GM12878 (cell line): ENCODE results near the gene VCL. TPM values are rescaled to one million over a fixed set of nuclear protein-coding genes. Genes with fewer than 3 reads are reported as not detected.
"Not testable (repeated sequence)": the region's sequence is repeated elsewhere in the genome, so short reads cannot be mapped to it uniquely, and the experiment has no call there.

ENCODE experiments used
- ATAC-seq: fragments of 200-7000 bp; cut with Tn5 transposase; 3 replicates; pipeline ENCODE4 v1.9.1; 2020; ENCODE audit warnings: mild to moderate bottlenecking, moderate library complexity
- BruUV-seq: library from RNA; stranded (reverse); fragments of 400-500 nt; replicated peaks from 2 replicates; lab custom pipeline; 2021; lab: Mats Ljungman, UMichigan
- CTCF ChIA-PET: fragments of 300-600 bp; sonication (Branson Sonifier 250); formaldehyde crosslinking; extraction: SDS; loops from one replicate; lab custom pipeline; 2021; ENCODE audit warnings: inconsistent platforms; lab: Yijun Ruan, JAX
- POLR2A ChIA-PET: fragments of 350-600 bp; formaldehyde crosslinking; extraction: SDS; loops from one replicate; lab custom pipeline; 2021; ENCODE audit warnings: inconsistent platforms; lab: Charles Lee
- RAD21 ChIA-PET: fragments of 300-600 bp; sonication (Branson Sonifier 250); formaldehyde crosslinking; loops from one replicate; lab custom pipeline; 2023; ENCODE audit warnings: antibody characterized with exemption; ENCODE audit not compliant: unreplicated experiment; lab: Charles Lee
- SMC1A ChIA-PET: fragments of 300-600 bp; sonication (Branson Sonifier 250); formaldehyde crosslinking; loops from one replicate; lab custom pipeline; 2023; ENCODE audit not compliant: unreplicated experiment, uncharacterized antibody; lab: Charles Lee
- DNase-seq: peaks from one replicate; pipeline ENCODE4 v3.0.0-alpha.2; 2011; ENCODE audit warnings: low read depth, low spot score
- FAIRE-seq: peaks from 3 replicates; lab custom pipeline; 2011; peaks lifted over from hg19 to GRCh38; lab: Jason Lieb, UNC
- H2AFZ ChIP-seq: 2 replicates; pipeline ENCODE4 v1.6.0; 2011; ENCODE audit warnings: low read depth, low read length, control low read depth; ENCODE audit not compliant: control insufficient read depth
- H3K27ac ChIP-seq: 2 replicates; pipeline ENCODE4 v1.5.1; 2011; ENCODE audit warnings: control low read depth; ENCODE audit not compliant: control insufficient read depth, insufficient read depth
- H3K27me3 ChIP-seq, 2 experiments: replicated peaks in 1 of 2; 2 replicates each; pipeline versions ENCODE4 v1.6.0 to v1.6.1; 2011; ENCODE audit warnings: low read length in 1 of 2; ENCODE audit not compliant: control insufficient read depth in 2 of 2, insufficient read depth in 2 of 2
- H3K36me3 ChIP-seq, 2 experiments: 2 replicates each; pipeline ENCODE4 v1.5.1; 2011; ENCODE audit warnings: low read length in 1 of 2; ENCODE audit not compliant: control insufficient read depth in 2 of 2, insufficient read depth in 2 of 2
- H3K4me1 ChIP-seq: 2 replicates; pipeline ENCODE4 v1.6.1; 2011; ENCODE audit warnings: mild to moderate bottlenecking, low read length, moderate library complexity, mixed read lengths; ENCODE audit not compliant: control insufficient read depth, insufficient read depth
- H3K4me2 ChIP-seq: 2 replicates; pipeline ENCODE4 v1.6.0; 2011; ENCODE audit warnings: control low read depth; ENCODE audit not compliant: control insufficient read depth, insufficient read depth
- H3K4me3 ChIP-seq: fragments of 200-600 bp; sonication (generic); 2 replicates; pipeline ENCODE4 v1.5.1; 2016
- H3K79me2 ChIP-seq: 2 replicates; pipeline ENCODE4 v1.6.0; 2011; ENCODE audit warnings: low read length; ENCODE audit not compliant: control insufficient read depth, insufficient read depth
- H3K9ac ChIP-seq: 2 replicates; pipeline ENCODE4 v1.8.0; 2011; ENCODE audit warnings: low read length, control low read depth, mixed read lengths; ENCODE audit not compliant: control insufficient read depth, insufficient read depth
- H3K9me3 ChIP-seq: replicated peaks from 3 replicates; pipeline ENCODE4 v1.5.1; 2011; ENCODE audit warnings: mild to moderate bottlenecking, low read length; ENCODE audit not compliant: control insufficient read depth, insufficient read depth
- H4K20me1 ChIP-seq: 2 replicates; pipeline ENCODE4 v1.6.0; 2011; ENCODE audit not compliant: control insufficient read depth, insufficient read depth
- NR2F1 ChIP-seq: fragments of 450-650 bp; conservative IDR thresholded peaks from 2 replicates; pipeline ENCODE4 v1.6.1; 2017; ENCODE audit warnings: mild to moderate bottlenecking
- POLR2AphosphoS5 ChIP-seq: IDR thresholded peaks from 2 replicates; pipeline ENCODE4 v1.6.1; 2011; ENCODE audit warnings: mild to moderate bottlenecking, low read length, inconsistent platforms
- SRF ChIP-seq, 2 experiments: IDR thresholded peaks; 2 replicates each; pipeline ENCODE4 v1.6.1; 2011; ENCODE audit warnings: low read depth in 2 of 2, low read length in 2 of 2, mild to moderate bottlenecking in 1 of 2, moderate library complexity in 1 of 2
- TCF3 ChIP-seq: IDR thresholded peaks from 2 replicates; pipeline ENCODE4 v1.6.1; 2012; ENCODE audit warnings: low read depth, mild to moderate bottlenecking, low read length, borderline replicate concordance; ENCODE audit not compliant: insufficient read depth
- WRNIP1 ChIP-seq: IDR thresholded peaks from 2 replicates; pipeline ENCODE4 v1.6.1; 2011; ENCODE audit warnings: low read depth, low read length, improper control_type of control experiment, borderline replicate concordance
- WGBS: methylation state at CpG from one replicate; pipeline ENCODE4 v1.1.6; 2016; ENCODE audit warnings: low lambda C conversion rate; ENCODE audit not compliant: insufficient replicate concordance, insufficient coverage; ENCODE audit errors: missing lambda C conversion rate; 5-methylcytosine and 5-hydroxymethylcytosine counted together
- in situ Hi-C: fragments of 300-500 bp; cut with MboI; formaldehyde crosslinking; loops from 9 replicates; pipeline ENCODE4 v1.14.3; 2018; ENCODE audit warnings: mixed read lengths
- intact Hi-C: fragments of 100-400 bp; cut with micrococcal nuclease; formaldehyde crosslinking; loops from one replicate; pipeline ENCODE4 v1.14.2; 2022; ENCODE audit not compliant: unreplicated experiment
- polyA plus RNA-seq, 11 experiments: library from polyadenylated mRNA; depleted of rRNA in 4 of 11; unstranded in 6 of 11; stranded (reverse) in 5 of 11; fragments of >200 nt; fragmentation: Nextera tagmentation in 4 of 11; fragmentation: Illumina TruSeq in 1 of 11; extraction: Ambion mirVana in 4 of 11; extraction: Trizol in 1 of 11; gene quantifications; 1 replicate in 1 of 11; 2 replicates in 10 of 11; pipeline versions ENCODE4 v1.2.1 to v1.2.3, GENCODE V29; 2011 to 2016; ENCODE audit warnings: inconsistent platforms in 2 of 11, missing spikeins in 2 of 11, low read depth in 1 of 11
- total RNA-seq, 4 experiments: library from RNA; depleted of rRNA in 3 of 4; stranded (reverse); fragments of >200 nt in 3 of 4; fragmentation: Illumina TruSeq in 1 of 4; extraction: Trizol in 1 of 4; gene quantifications; 2 replicates each; pipeline versions ENCODE4 v1.2.1 to v1.2.3, GENCODE V29; 2013 to 2021
- TF ChIP-seq, protein P1 (sequence below), 3 experiments: IDR thresholded peaks in 2 of 3; conservative IDR thresholded peaks in 1 of 3; 2 replicates each; pipeline ENCODE4 v1.5.1; 2011; ENCODE audit warnings: low read depth in 3 of 3, low read length in 3 of 3, mild to moderate bottlenecking in 3 of 3, control low read depth in 2 of 3, moderate library complexity in 2 of 3, inconsistent platforms in 1 of 3, mixed read lengths in 1 of 3; ENCODE audit not compliant: control insufficient read depth in 2 of 3, insufficient read depth in 1 of 3; ENCODE audit errors: extremely low read depth in 1 of 3
- TF ChIP-seq, protein P2 (sequence below): IDR thresholded peaks from 2 replicates; pipeline ENCODE4 v1.6.1; 2012; ENCODE audit warnings: low read depth, low read length, improper control_type of control experiment
- TF ChIP-seq, protein P3 (sequence below): IDR thresholded peaks from 2 replicates; pipeline ENCODE4 v1.6.1; 2012; ENCODE audit warnings: low read depth, low read length, improper control_type of control experiment

The VCL gene
- total and polyA plus RNA-seq, 10 of the 15 experiments (the other 5 are each of a cell fraction or from before 2014, with no cell fraction given): 6.7 to 54.6 (median 24.3) TPM

DNA sequence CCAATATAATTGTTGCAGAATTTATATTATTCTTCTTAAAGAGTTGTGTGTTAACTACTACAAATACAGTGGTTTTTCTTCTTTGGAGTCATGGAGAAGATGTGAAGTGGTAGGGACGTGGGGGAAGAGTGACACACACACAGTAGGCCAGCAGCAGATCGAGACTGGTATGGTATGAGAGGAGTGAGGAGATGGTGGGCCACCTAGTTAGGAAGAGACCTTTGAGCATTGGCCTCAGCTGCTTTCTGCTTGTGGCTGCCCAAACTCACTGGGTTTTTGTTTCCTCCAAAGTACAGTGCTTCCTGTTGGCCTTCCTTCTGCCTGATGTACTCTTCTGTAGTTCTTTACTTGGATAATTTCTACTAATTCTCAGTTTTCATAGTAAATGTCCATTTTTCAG, 14.6 kb downstream of the VCL start (continued):
- TF ChIP-seq, protein P1, sequence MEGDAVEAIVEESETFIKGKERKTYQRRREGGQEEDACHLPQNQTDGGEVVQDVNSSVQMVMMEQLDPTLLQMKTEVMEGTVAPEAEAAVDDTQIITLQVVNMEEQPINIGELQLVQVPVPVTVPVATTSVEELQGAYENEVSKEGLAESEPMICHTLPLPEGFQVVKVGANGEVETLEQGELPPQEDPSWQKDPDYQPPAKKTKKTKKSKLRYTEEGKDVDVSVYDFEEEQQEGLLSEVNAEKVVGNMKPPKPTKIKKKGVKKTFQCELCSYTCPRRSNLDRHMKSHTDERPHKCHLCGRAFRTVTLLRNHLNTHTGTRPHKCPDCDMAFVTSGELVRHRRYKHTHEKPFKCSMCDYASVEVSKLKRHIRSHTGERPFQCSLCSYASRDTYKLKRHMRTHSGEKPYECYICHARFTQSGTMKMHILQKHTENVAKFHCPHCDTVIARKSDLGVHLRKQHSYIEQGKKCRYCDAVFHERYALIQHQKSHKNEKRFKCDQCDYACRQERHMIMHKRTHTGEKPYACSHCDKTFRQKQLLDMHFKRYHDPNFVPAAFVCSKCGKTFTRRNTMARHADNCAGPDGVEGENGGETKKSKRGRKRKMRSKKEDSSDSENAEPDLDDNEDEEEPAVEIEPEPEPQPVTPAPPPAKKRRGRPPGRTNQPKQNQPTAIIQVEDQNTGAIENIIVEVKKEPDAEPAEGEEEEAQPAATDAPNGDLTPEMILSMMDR (IDR thresholded peaks at IDR 0.05 in 2 of 3, conservative IDR thresholded peaks at IDR 0.05 in 1 of 3; ENCODE audit: control insufficient read depth in 2 of 3, extremely low read depth in 1 of 3, insufficient read depth in 1 of 3, low read depth in 3 of 3, low read length in 3 of 3): no peak
- no peak for TF ChIP-seq TCF3
- TF ChIP-seq, all 136 proteins: peak for 0

DNA sequence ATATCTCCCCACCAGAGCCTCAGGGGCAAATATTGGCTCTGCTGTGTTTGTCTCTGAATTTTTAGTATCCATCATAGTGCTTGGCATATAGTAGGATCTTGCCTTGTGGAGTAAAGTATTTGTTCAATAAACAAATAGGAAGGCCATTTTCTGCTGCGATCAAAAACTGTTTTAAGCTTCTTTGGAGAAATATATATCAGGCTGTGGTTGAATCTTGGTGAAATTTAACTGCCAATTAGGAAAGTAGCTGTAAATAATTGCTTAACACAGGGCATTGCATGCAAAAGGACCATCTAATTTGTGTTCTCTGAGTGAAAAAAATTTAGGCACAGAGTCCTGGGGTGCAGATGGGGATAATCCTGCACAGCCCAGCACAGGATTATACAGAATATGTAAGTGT, 15.1 kb downstream of the VCL start:
- no peaks in the 10 kb centered on the region for H3K9me3 ChIP-seq
- no peaks in the 10 kb centered on the region for H4K20me1 ChIP-seq
- peaks cover 22% of the 10 kb centered on the region for H3K4me1 ChIP-seq
- DNase-seq (no peak), ATAC-seq (no peak), FAIRE-seq (no peak)
- no peaks in the 10 kb centered on the region; the same call in 1 of the 2 replicates for H3K79me2 ChIP-seq
- no peak overlapping the region for H2AFZ ChIP-seq
- ChIA-PET RAD21 (interaction anchor here (0.9 kb wide), 1 partner anchor 125 kb away, joined by 3 read pairs; no protein-coding TSS in a partner anchor), CTCF (interaction anchor here (0.7 to 2.0 kb wide), 9 partner anchors 13 to 127 kb away, joined by 3 to 6 read pairs (median 3); no protein-coding TSS in a partner anchor), POLR2A (no interaction called here), SMC1A (interaction anchor here (1.6 to 6.9 kb wide), 3 partner anchors 13 to 67 kb away, joined by 7 to 26 read pairs (median 22); no protein-coding TSS in a partner anchor)
- H3K36me3 ChIP-seq: no peaks in the 10 kb centered on the region
- intact Hi-C loops: no loop called here
- BruUV-seq: no TSS peak
- WGBS: 100% methylated on average over 1 of the region's 1 CpG
- H3K9ac ChIP-seq: no peak overlapping the region
- no peaks in the 10 kb centered on the region; a peak in 1 of 4 replicates for H3K27me3 ChIP-seq
- H3K4me3 ChIP-seq: no peak overlapping the region
- no peak overlapping the region for H3K27ac ChIP-seq
- H3K4me2 ChIP-seq: no peak overlapping the region
- in situ Hi-C loops: no loop called here
- TF ChIP-seq SRF (IDR thresholded peaks at IDR 0.05; ENCODE audit: low read depth in 2 of 2, low read length in 2 of 2): no peak
- TF ChIP-seq POLR2AphosphoS5: no peak
- TF ChIP-seq, protein P2, sequence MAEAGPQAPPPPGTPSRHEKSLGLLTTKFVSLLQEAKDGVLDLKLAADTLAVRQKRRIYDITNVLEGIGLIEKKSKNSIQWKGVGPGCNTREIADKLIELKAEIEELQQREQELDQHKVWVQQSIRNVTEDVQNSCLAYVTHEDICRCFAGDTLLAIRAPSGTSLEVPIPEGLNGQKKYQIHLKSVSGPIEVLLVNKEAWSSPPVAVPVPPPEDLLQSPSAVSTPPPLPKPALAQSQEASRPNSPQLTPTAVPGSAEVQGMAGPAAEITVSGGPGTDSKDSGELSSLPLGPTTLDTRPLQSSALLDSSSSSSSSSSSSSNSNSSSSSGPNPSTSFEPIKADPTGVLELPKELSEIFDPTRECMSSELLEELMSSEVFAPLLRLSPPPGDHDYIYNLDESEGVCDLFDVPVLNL: no peak
- TF ChIP-seq, protein P3, sequence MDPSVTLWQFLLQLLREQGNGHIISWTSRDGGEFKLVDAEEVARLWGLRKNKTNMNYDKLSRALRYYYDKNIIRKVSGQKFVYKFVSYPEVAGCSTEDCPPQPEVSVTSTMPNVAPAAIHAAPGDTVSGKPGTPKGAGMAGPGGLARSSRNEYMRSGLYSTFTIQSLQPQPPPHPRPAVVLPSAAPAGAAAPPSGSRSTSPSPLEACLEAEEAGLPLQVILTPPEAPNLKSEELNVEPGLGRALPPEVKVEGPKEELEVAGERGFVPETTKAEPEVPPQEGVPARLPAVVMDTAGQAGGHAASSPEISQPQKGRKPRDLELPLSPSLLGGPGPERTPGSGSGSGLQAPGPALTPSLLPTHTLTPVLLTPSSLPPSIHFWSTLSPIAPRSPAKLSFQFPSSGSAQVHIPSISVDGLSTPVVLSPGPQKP: no peak
- no peak for TF ChIP-seq WRNIP1
- no peak for TF ChIP-seq NR2F1

DNA sequence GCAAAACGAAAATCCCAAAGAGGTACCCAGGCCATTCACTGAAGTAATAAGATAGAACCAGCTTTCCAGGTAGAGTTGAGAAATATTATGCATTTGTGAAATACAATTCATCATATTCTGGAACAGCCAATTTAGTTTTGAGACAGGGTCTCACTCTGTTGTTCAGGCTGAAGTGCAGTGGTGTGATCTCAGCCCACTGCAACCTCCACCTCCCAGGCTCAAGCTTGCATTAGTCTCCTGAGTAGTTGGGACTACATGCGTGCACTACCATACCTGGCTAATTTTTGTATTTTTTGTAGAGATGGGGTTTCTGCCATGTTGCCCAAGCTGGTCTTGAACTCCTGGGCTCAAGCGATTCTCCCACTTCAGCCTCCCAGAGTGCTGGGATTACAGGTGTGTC, 16.7 kb downstream of the VCL start:
- in situ Hi-C loops: not testable (repeated sequence)

More for the DNA sequence above, 16.7 kb downstream of the VCL start:
- H3K27ac ChIP-seq, H3K79me2 ChIP-seq, H3K4me2 ChIP-seq, FAIRE-seq, RAD21 ChIA-PET, H3K9me3 ChIP-seq, H3K4me3 ChIP-seq, BruUV-seq, DNase-seq, H3K9ac ChIP-seq, intact Hi-C loops, H2AFZ ChIP-seq, H3K27me3 ChIP-seq, ATAC-seq, H4K20me1 ChIP-seq, H3K36me3 ChIP-seq: not testable (repeated sequence)
- SMC1A ChIA-PET: interaction anchor here (0.6 to 6.9 kb wide), 5 partner anchors 11 to 700 kb away, joined by 3 to 26 read pairs (median 4); no protein-coding TSS in a partner anchor
- CTCF ChIA-PET: interaction anchor here (0.6 to 1.4 kb wide), 4 partner anchors 25 to 135 kb away, joined by 3 to 4 read pairs (median 4); no protein-coding TSS in a partner anchor
- H3K4me1 ChIP-seq: peaks cover 15% of the 10 kb centered on the region
- WGBS: 92% methylated on average over 3 of the region's 3 CpGs
- POLR2A ChIA-PET: interaction anchor here (0.6 kb wide), 1 partner anchor 10 kb away, joined by 3 read pairs; no protein-coding TSS in a partner anchor
